IMR-90 (cell line): ENCODE data around the gene PPP1R3E. TPM values are rescaled to one million over a fixed set of nuclear protein-coding genes. Genes with fewer than 3 reads are reported as not detected.

Experiments
- ATAC-seq: fragments of 200-7000 bp; cut with Tn5 transposase; 2 replicates; pipeline ENCODE4 v1.9.1; 2020; ENCODE audit warnings: low read depth, mild to moderate bottlenecking, moderate library complexity
- BruUV-seq: library from RNA; stranded (reverse); fragments of 400-500 nt; replicated peaks from 2 replicates; lab custom pipeline; 2021; lab: Mats Ljungman, UMichigan
- CTCF ChIA-PET: fragments of 300-600 bp; formaldehyde crosslinking; extraction: SDS; loops from one replicate; lab custom pipeline; 2021; ENCODE audit warnings: antibody characterized with exemption; lab: Yijun Ruan, JAX
- POLR2A ChIA-PET: fragments of 300-600 bp; sonication (Branson Sonifier 250); formaldehyde crosslinking; loops from one replicate; lab custom pipeline; 2022; ENCODE audit warnings: antibody characterized with exemption; ENCODE audit not compliant: unreplicated experiment; lab: Charles Lee
- DNase-seq: peaks from one replicate; pipeline ENCODE4 v3.0.0; 2013
- H2AFZ ChIP-seq: replicated peaks from 2 replicates; pipeline ENCODE3; 2013; ENCODE audit warnings: low read length, mild to moderate bottlenecking; ENCODE audit not compliant: poor library complexity
- H2AK5ac ChIP-seq: 2 replicates; pipeline ENCODE4 v1.6.1; 2013; ENCODE audit warnings: low read depth, low read length, inconsistent platforms
- H2AK9ac ChIP-seq: replicated peaks from 2 replicates; pipeline ENCODE3; 2013; ENCODE audit warnings: mild to moderate bottlenecking, low read depth, low read length, moderate library complexity; ENCODE audit not compliant: poor library complexity
- H2BK120ac ChIP-seq: 2 replicates; pipeline ENCODE4 v1.6.1; 2013; ENCODE audit warnings: low read depth, low read length, inconsistent platforms
- H2BK15ac ChIP-seq: 3 replicates; pipeline ENCODE4 v1.6.1; 2013; ENCODE audit warnings: low read depth, low read length, inconsistent platforms
- H2BK20ac ChIP-seq: 2 replicates; pipeline ENCODE4 v1.6.1; 2013; ENCODE audit warnings: low read depth, mild to moderate bottlenecking, inconsistent platforms, low read length, moderate library complexity
- H2BK5ac ChIP-seq: 2 replicates; pipeline ENCODE4 v1.6.1; 2013; ENCODE audit warnings: mild to moderate bottlenecking, low read depth, low read length, inconsistent platforms; ENCODE audit not compliant: poor library complexity, severe bottlenecking
- H3K14ac ChIP-seq: replicated peaks from 2 replicates; pipeline ENCODE4 v1.6.1; 2013; ENCODE audit warnings: low read depth, low read length, inconsistent platforms
- H3K18ac ChIP-seq: 2 replicates; pipeline ENCODE4 v1.6.1; 2013; ENCODE audit warnings: low read depth, low read length, control low read depth
- H3K23ac ChIP-seq: 2 replicates; pipeline ENCODE4 v1.6.1; 2013; ENCODE audit warnings: low read depth, low read length, inconsistent platforms
- H3K27ac ChIP-seq: 2 replicates; pipeline ENCODE4 v1.5.1; 2013; ENCODE audit warnings: mild to moderate bottlenecking, control low read depth, low read length; ENCODE audit not compliant: insufficient read depth
- H3K27me3 ChIP-seq: 2 replicates; pipeline ENCODE4 v1.6.1; 2013; ENCODE audit warnings: low read length; ENCODE audit not compliant: control insufficient read depth, insufficient read depth
- H3K36me3 ChIP-seq: 2 replicates; pipeline ENCODE4 v1.6.1; 2013; ENCODE audit warnings: low read length, mixed read lengths; ENCODE audit not compliant: control insufficient read depth, insufficient read depth
- H3K4ac ChIP-seq: 2 replicates; pipeline ENCODE4 v1.6.1; 2013; ENCODE audit warnings: low read depth, low read length, inconsistent platforms
- H3K4me1 ChIP-seq: 2 replicates; pipeline ENCODE4 v1.6.1; 2013; ENCODE audit warnings: low read length, mixed read lengths; ENCODE audit not compliant: control insufficient read depth, insufficient read depth
- H3K4me2 ChIP-seq: 2 replicates; pipeline ENCODE4 v1.6.1; 2013; ENCODE audit warnings: low read depth, mild to moderate bottlenecking, control low read depth, low read length, moderate library complexity
- H3K4me3 ChIP-seq: 2 replicates; pipeline ENCODE4 v1.5.1; 2013; ENCODE audit warnings: low read depth, mild to moderate bottlenecking, control low read depth, low read length, moderate library complexity; ENCODE audit not compliant: insufficient read depth
- H3K56ac ChIP-seq: 2 replicates; pipeline ENCODE4 v1.6.1; 2013; ENCODE audit warnings: low read length, inconsistent platforms; ENCODE audit not compliant: insufficient read depth; ENCODE audit errors: extremely low read depth
- H3K79me1 ChIP-seq, 2 experiments: 2 replicates each; pipeline ENCODE4 v1.6.1; 2013; ENCODE audit warnings: low read length in 2 of 2, inconsistent platforms in 1 of 2, low read depth in 1 of 2
- H3K9ac ChIP-seq: 2 replicates; pipeline ENCODE4 v1.6.1; 2013; ENCODE audit warnings: low read depth, low read length, control low read depth
- H3K9me1 ChIP-seq: 2 replicates; pipeline ENCODE4 v1.6.1; 2013; ENCODE audit warnings: low read length, inconsistent platforms; ENCODE audit not compliant: insufficient read depth
- H3K9me3 ChIP-seq: 2 replicates; pipeline ENCODE4 v1.6.1; 2013; ENCODE audit warnings: low read length; ENCODE audit not compliant: control insufficient read depth, insufficient read depth
- H4K20me1 ChIP-seq: 2 replicates; pipeline ENCODE4 v1.6.1; 2013; ENCODE audit warnings: low read length, inconsistent platforms; ENCODE audit not compliant: insufficient read depth
- H4K5ac ChIP-seq: 2 replicates; pipeline ENCODE4 v1.6.1; 2013; ENCODE audit warnings: mild to moderate bottlenecking, low read depth, low read length, control low read depth
- H4K8ac ChIP-seq, 2 experiments: 2 replicates each; pipeline ENCODE4 v1.6.1; 2013; ENCODE audit warnings: low read depth in 2 of 2, low read length in 2 of 2, control low read depth in 1 of 2, inconsistent platforms in 1 of 2
- H4K91ac ChIP-seq: 2 replicates; pipeline ENCODE4 v1.6.1; 2013; ENCODE audit warnings: low read depth, low read length, inconsistent platforms; ENCODE audit not compliant: insufficient read depth
- BHLHE40 ChIP-seq: fragments of 150-350 bp; IDR thresholded peaks from 2 replicates; pipeline ENCODE4 v1.6.1; 2016; ENCODE audit warnings: mild to moderate bottlenecking, low read depth, low read length
- CEBPB ChIP-seq: IDR thresholded peaks from 2 replicates; pipeline ENCODE4 v1.6.1; 2012; ENCODE audit warnings: low read depth, low read length, improper control_type of control experiment
- CHD1 ChIP-seq: IDR thresholded peaks from 2 replicates; pipeline ENCODE4 v1.6.1; 2012; ENCODE audit warnings: low read depth, low read length, improper control_type of control experiment
- CTCF ChIP-seq: conservative IDR thresholded peaks from 2 replicates; pipeline ENCODE4 v1.5.1; 2012; ENCODE audit warnings: mild to moderate bottlenecking, low read depth, low read length, improper control_type of control experiment
- ELK1 ChIP-seq: fragments of 150-350 bp; IDR thresholded peaks from 2 replicates; pipeline ENCODE4 v1.6.1; 2016; ENCODE audit warnings: low read depth, mild to moderate bottlenecking, low read length, moderate library complexity, borderline replicate concordance
- FOS ChIP-seq: fragments of 150-350 bp; IDR thresholded peaks from 2 replicates; pipeline ENCODE4 v1.6.1; 2016; ENCODE audit warnings: low read depth, low read length
- MAFK ChIP-seq: IDR thresholded peaks from 2 replicates; pipeline ENCODE4 v1.6.1; 2012; ENCODE audit warnings: low read depth, low read length, improper control_type of control experiment
- POLR2A ChIP-seq: IDR thresholded peaks from 2 replicates; pipeline ENCODE4 v1.6.1; 2012; ENCODE audit warnings: mild to moderate bottlenecking, low read depth, low read length
- RAD21 ChIP-seq: IDR thresholded peaks from 2 replicates; pipeline ENCODE4 v1.6.1; 2012; ENCODE audit warnings: low read length, improper control_type of control experiment
- RCOR1 ChIP-seq: IDR thresholded peaks from 2 replicates; pipeline ENCODE4 v1.6.1; 2012; ENCODE audit warnings: mild to moderate bottlenecking, low read length, improper control_type of control experiment; ENCODE audit not compliant: insufficient replicate concordance
- SMC3 ChIP-seq: fragments of 150-350 bp; IDR thresholded peaks from 2 replicates; pipeline ENCODE4 v1.6.1; 2016; ENCODE audit warnings: low read depth, mild to moderate bottlenecking, antibody characterized with exemption, low read length, moderate library complexity
- USF2 ChIP-seq: fragments of 150-350 bp; IDR thresholded peaks from 2 replicates; pipeline ENCODE4 v1.6.1; 2017; ENCODE audit warnings: mild to moderate bottlenecking, antibody characterized with exemption, low read length, low read depth
- WGBS, 2 experiments: methylation state at CpG; one replicate each; pipeline versions ENCODE4 v1.1.5 to v1.1.7; 2013; ENCODE audit warnings: missing lambda C conversion rate in 2 of 2; ENCODE audit not compliant: insufficient read length in 1 of 2; ENCODE audit errors: extremely low coverage in 2 of 2; 5-methylcytosine and 5-hydroxymethylcytosine counted together
- dilution Hi-C: fragments of 300-500 bp; cut with HindIII; formaldehyde crosslinking; loops from one replicate; pipeline ENCODE4 v1.14.3; 2018; ENCODE audit warnings: low sequenced_read_pairs; ENCODE audit not compliant: unreplicated experiment
- in situ Hi-C: fragments of 300-500 bp; cut with MboI; formaldehyde crosslinking; loops from 3 replicates; pipeline ENCODE4 v1.14.3; 2019; ENCODE audit warnings: low sequenced_read_pairs, inconsistent platforms, mixed read lengths
- intact Hi-C: fragments of 100-400 bp; cut with micrococcal nuclease; formaldehyde crosslinking; loops from 2 replicates; pipeline ENCODE4 v1.10.0; 2022
- polyA plus RNA-seq, 3 experiments: library from polyadenylated mRNA; depleted of rRNA; stranded (reverse); fragments of >200 nt; gene quantifications; 2 replicates each; pipeline ENCODE4 v1.2.3, GENCODE V29; 2012; ENCODE audit warnings: low replicate concordance in 1 of 3
- total RNA-seq: library from RNA; depleted of rRNA; stranded (reverse); fragments of >200 nt; gene quantifications from 2 replicates; pipeline ENCODE4 v1.2.3, GENCODE V29; 2012

The PPP1R3E gene
- total and polyA plus RNA-seq, 2 of the 4 experiments (the other 2 are of a cell fraction) = 1.3 to 3.5 TPM

GRCh38 chr14:23344481-23344880, 41.8 kb upstream of the PPP1R3E start:
- TF ChIP-seq FOS (no peak), POLR2A (no peak), RAD21 (no peak), CTCF (no peak), CEBPB (no peak), CHD1 (no peak), BHLHE40 (no peak), RCOR1 (no peak), SMC3 (no peak), USF2 (no peak), MAFK (no peak), ELK1 (no peak)
- dilution Hi-C loops = no loop called here

More at GRCh38 chr14:23344481-23344880, 41.8 kb upstream of the PPP1R3E start:
- H4K5ac ChIP-seq = no peak overlapping the region
- no peak overlapping the region for H2BK5ac ChIP-seq
- WGBS, 2 experiments = no CpG with 5 or more reads among the region's 3 CpGs
- H4K8ac ChIP-seq = no peak overlapping the region
- no peaks in the 10 kb centered on the region for H4K20me1 ChIP-seq
- H3K9ac ChIP-seq = no peak overlapping the region
- H3K56ac ChIP-seq = no peak overlapping the region
- no peak for DNase-seq
- no peak overlapping the region for H3K23ac ChIP-seq
- no peak overlapping the region for H3K4ac ChIP-seq
- H3K36me3 ChIP-seq = peaks cover 10% of the 10 kb centered on the region
- no peak overlapping the region for H2AK9ac ChIP-seq
- ChIA-PET CTCF (no interaction called here), POLR2A (no interaction called here)
- no peak overlapping the region for H2BK20ac ChIP-seq
- H3K9me1 ChIP-seq = no peaks in the 10 kb centered on the region
- peaks cover 1% of the 10 kb centered on the region; the same call in 1 of the 2 replicates for H3K9me3 ChIP-seq
- H2BK120ac ChIP-seq = no peak overlapping the region
- no peaks in the 10 kb centered on the region for H3K79me1 ChIP-seq
- H3K4me1 ChIP-seq = no peaks in the 10 kb centered on the region
- BruUV-seq = no TSS peak
- H3K14ac ChIP-seq = no peak overlapping the region
- H3K27ac ChIP-seq = no peak overlapping the region
- H3K27me3 ChIP-seq = peaks cover 2% of the 10 kb centered on the region; the same call in 1 of the 2 replicates
- H4K91ac ChIP-seq = no peak overlapping the region
- H2AFZ ChIP-seq = no peak overlapping the region
- no peak for ATAC-seq
- H3K4me3 ChIP-seq = no peak overlapping the region
- no peak overlapping the region for H2BK15ac ChIP-seq
- in situ Hi-C loops (no loop called here), intact Hi-C loops (loop anchor here (5.0 kb wide), 1 partner anchor 987 kb away; no protein-coding TSS in a partner anchor)
- H2AK5ac ChIP-seq = no peak overlapping the region
- H3K4me2 ChIP-seq = no peak overlapping the region
- no peak overlapping the region for H3K18ac ChIP-seq
